Tibial artery (tissue), 4 donors: ENCODE data around the gene CFAP58.

ENCODE experiments used
- DNase-seq, 2 donors: peaks; one replicate each; pipeline ENCODE4 v3.0.0-alpha.2; 2019
- H3K27ac ChIP-seq, 2 donors: fragments of 200-600 bp; sonication (generic) in 1 of 2; 1 replicate in 1 of 2; 2 replicates in 1 of 2; pipeline ENCODE4 v1.5.1; 2018 to 2019; ENCODE audit warnings: mild to moderate bottlenecking in 1 of 2
- H3K27me3 ChIP-seq, 2 donors: fragments of 200-600 bp; sonication (generic) in 1 of 2; one replicate each; pipeline versions ENCODE4 v1.5.1 to v1.6.0; 2016 to 2019
- H3K36me3 ChIP-seq, 3 donors: fragments of 200-600 bp; sonication (generic) in 2 of 3; one replicate each; pipeline ENCODE4 v1.5.1; 2016 to 2019; ENCODE audit warnings: mild to moderate bottlenecking in 2 of 3
- H3K4me1 ChIP-seq, 4 donors: fragments of 200-600 bp; sonication (generic) in 2 of 4; 1 replicate in 3 of 4; 2 replicates in 1 of 4; pipeline ENCODE4 v1.5.1; 2016 to 2019
- H3K4me3 ChIP-seq, 2 donors: fragments of 200-600 bp; sonication (generic) in 1 of 2; 1 replicate in 1 of 2; 2 replicates in 1 of 2; pipeline ENCODE4 v1.5.1; 2018 to 2019; ENCODE audit warnings: mild to moderate bottlenecking in 2 of 2
- H3K9me3 ChIP-seq, 3 donors: fragments of 200-600 bp; sonication (generic) in 1 of 3; one replicate each; pipeline ENCODE4 v1.5.1; 2016 to 2019
- intact Hi-C: fragments of 100-400 bp; cut with DNase I; formaldehyde crosslinking; loops from one replicate; pipeline ENCODE4 v1.15.0; 2023; ENCODE audit warnings: low total_unique reads
- TF ChIP-seq, protein P1 (sequence below), 2 experiments: fragments of 200-600 bp in 1 of 2; fragments of 450-650 bp in 1 of 2; IDR thresholded peaks; one replicate each; pipeline ENCODE4 v1.5.1; 2017 to 2019; ENCODE audit warnings: antibody characterized with exemption in 2 of 2, mild to moderate bottlenecking in 1 of 2, moderate library complexity in 1 of 2

CFAP58 gene

DNA sequence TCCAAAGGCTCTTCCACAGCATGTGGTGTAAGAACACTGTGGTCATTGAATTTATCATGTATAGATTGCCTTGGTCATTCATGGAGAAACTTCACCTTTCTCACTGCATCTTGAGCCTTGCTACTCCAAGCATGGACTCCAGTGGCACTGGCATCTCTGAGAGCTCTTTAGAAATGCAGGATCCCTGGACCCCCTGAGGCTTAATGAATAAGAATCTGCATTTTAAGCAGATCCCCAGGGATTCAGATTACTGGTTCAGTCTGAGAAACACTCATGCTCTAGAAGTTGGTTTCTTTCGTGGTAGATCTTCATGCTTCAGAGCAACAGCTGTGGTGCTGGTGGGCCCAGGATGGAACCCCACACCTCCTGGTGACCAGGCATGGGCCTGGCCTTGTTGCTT lies 63.2 kb downstream of the CFAP58 start:
- Histone ChIP-seq H3K4me1 (no peaks in the 10 kb centered on the region), H3K27ac (no peak overlapping the region), H3K36me3 (no peaks in the 10 kb centered on the region), H3K9me3 (no peaks in the 10 kb centered on the region), H3K4me3 (no peak overlapping the region), H3K27me3 (no peaks in the 10 kb centered on the region)
- intact Hi-C loops, result no loop called here
- DNase-seq, result no peak
- TF ChIP-seq, protein P1, sequence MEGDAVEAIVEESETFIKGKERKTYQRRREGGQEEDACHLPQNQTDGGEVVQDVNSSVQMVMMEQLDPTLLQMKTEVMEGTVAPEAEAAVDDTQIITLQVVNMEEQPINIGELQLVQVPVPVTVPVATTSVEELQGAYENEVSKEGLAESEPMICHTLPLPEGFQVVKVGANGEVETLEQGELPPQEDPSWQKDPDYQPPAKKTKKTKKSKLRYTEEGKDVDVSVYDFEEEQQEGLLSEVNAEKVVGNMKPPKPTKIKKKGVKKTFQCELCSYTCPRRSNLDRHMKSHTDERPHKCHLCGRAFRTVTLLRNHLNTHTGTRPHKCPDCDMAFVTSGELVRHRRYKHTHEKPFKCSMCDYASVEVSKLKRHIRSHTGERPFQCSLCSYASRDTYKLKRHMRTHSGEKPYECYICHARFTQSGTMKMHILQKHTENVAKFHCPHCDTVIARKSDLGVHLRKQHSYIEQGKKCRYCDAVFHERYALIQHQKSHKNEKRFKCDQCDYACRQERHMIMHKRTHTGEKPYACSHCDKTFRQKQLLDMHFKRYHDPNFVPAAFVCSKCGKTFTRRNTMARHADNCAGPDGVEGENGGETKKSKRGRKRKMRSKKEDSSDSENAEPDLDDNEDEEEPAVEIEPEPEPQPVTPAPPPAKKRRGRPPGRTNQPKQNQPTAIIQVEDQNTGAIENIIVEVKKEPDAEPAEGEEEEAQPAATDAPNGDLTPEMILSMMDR (IDR thresholded peaks at IDR 0.05), result no peak

DNA sequence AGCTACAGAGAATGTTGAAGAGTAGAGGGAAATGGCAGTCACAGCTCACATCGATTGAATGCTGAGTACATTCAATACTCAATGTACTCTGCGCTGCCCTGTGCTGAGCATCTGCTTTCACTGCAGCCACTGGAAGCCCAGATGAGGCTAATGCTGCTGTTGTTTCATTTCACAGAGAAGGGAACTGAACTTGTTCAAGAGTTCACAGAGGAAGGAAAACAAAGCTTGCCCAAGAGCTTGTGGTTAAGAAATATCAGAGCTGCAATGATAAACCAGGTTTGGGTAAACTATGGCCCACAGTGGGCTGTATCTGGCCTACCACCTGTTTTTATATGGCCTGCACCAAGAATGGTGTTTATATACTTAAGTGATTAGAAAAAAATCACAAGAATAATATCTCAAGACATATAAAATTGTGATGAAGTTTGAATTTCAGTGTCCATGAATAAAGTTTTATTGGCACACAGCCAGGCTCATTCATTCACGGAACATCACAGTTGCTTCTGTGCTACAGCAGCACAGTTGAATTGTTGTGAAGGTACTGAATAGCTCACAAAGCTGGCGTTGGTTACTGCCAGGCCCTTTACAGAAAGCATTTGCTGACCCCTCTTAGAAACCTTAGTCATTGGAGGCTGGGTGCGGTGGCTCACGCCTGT lies 64.1 kb downstream of the CFAP58 start:
- DNase-seq, result no peak
- intact Hi-C loops, result no loop called here
- no peak overlapping the region for H3K27ac ChIP-seq

DNA sequence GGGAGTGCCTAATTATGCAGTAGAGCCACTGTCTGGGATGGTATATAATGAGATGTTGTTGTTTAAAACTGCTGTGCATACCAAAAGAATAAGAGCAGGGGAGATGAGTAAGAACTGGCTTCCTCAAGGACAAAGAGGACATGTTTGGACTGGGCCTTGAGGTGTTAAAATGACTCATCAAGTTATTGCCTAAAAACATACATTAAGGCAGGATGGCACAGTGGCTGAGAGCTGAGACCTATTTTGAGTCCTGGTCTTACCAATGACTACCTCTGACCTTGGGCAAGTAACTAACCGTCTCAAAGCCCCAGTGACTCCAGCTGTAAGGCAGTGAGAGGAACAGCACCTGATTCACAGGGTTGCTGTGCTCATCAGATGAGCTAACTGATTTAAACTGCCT lies 71.1 kb downstream of the CFAP58 start:
- H3K4me1 ChIP-seq, result no peaks in the 10 kb centered on the region
- no peak overlapping the region for H3K4me3 ChIP-seq
- H3K9me3 ChIP-seq, result no peaks in the 10 kb centered on the region
- H3K27ac ChIP-seq, result no peak overlapping the region
- TF ChIP-seq, protein P1 (IDR thresholded peaks at IDR 0.05), result no peak
- no peaks in the 10 kb centered on the region for H3K27me3 ChIP-seq
- no peaks in the 10 kb centered on the region for H3K36me3 ChIP-seq
- DNase-seq, result no peak
- intact Hi-C loops, result no loop called here

More for the DNA sequence above, 64.1 kb downstream of the CFAP58 start:
- TF ChIP-seq, protein P1 (IDR thresholded peaks at IDR 0.05), result no peak
- no peak overlapping the region for H3K4me3 ChIP-seq
- no peaks in the 10 kb centered on the region for H3K4me1 ChIP-seq
- H3K36me3 ChIP-seq, result no peaks in the 10 kb centered on the region
- H3K27me3 ChIP-seq, result no peaks in the 10 kb centered on the region
- no peaks in the 10 kb centered on the region for H3K9me3 ChIP-seq

DNA sequence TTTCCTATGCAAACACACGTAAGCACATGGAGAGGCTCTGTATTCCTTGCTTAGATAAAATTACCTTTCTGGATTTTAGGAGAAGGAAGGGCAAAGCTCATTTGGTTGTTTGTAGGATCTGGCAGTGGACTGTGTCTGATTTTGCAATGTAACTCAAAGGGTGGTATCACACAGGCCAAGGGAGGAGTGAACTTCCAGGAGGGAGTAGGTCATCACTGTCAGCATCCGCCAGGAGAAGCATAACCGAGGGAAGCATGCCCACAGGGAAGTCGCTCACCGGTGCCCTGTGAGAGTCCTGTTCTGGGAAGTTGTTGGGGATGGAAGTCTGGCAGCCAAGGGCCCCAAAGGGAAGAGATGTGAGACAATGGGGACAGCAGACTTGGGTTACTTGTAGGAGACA lies 74.4 kb downstream of the CFAP58 start:
- Histone ChIP-seq H3K9me3 (no peaks in the 10 kb centered on the region), H3K27me3 (no peaks in the 10 kb centered on the region), H3K4me3 (no peak overlapping the region), H3K27ac (no peak overlapping the region), H3K4me1 (no peaks in the 10 kb centered on the region), H3K36me3 (no peaks in the 10 kb centered on the region)
- TF ChIP-seq, protein P1 (IDR thresholded peaks at IDR 0.05), result no peak
- no peak for DNase-seq
- intact Hi-C loops, result no loop called here

DNA sequence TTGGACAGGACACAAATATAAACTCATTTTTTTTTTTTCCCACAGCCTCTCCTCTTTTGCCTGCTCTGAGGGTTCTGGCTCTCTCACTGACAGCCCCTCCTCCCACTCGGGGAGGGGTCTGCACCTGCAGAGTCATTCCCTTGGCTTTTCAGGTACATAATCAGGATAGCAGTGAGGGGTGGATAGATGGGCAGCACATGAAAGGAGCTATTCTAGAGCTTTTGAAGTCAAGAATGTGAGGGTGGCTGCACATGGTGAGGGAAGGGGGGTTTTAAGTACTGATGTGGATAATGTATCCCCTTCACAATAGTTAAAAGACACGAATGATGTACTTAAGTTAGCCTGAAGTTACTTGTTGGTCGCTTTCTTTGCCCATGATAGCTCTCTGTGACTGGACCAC lies 76.2 kb downstream of the CFAP58 start:
- H3K4me3 ChIP-seq, result no peak overlapping the region
- TF ChIP-seq, protein P1 (IDR thresholded peaks at IDR 0.05), result no peak
- no peak overlapping the region for H3K27ac ChIP-seq
- no peaks in the 10 kb centered on the region for H3K27me3 ChIP-seq
- H3K36me3 ChIP-seq, result no peaks in the 10 kb centered on the region
- no peaks in the 10 kb centered on the region for H3K9me3 ChIP-seq
- no peak for DNase-seq
- intact Hi-C loops, result no loop called here
- no peaks in the 10 kb centered on the region for H3K4me1 ChIP-seq

DNA sequence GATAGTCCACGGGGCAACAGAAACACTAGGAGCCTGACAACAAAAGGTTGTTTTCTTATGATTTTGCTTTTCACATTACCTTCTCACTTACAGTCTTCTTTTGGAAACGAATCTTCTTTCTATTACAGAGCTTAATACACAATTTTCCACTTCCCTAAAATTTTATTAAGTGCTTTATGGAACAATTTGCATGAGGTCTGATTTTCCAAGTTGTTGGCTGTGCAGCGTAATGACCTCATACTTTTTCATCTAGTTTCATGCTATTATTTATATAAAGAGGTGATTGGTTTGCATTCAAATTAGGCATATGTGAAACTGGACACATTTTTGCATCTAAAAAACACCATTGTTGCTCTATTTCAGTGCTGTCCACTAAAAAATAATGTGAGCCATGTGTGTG lies 76.7 kb downstream of the CFAP58 start:
- Histone ChIP-seq H3K27me3 (no peaks in the 10 kb centered on the region), H3K4me3 (no peak overlapping the region), H3K36me3 (no peaks in the 10 kb centered on the region), H3K27ac (no peak overlapping the region), H3K9me3 (no peaks in the 10 kb centered on the region), H3K4me1 (no peaks in the 10 kb centered on the region)
- intact Hi-C loops, result no loop called here
- TF ChIP-seq, protein P1 (IDR thresholded peaks at IDR 0.05), result no peak
- DNase-seq, result no peak
